K562 (cell line): ENCODE data around the gene HSD3B2. TPM values are rescaled to one million over a fixed set of nuclear protein-coding genes. Genes with fewer than 3 reads are reported as not detected.

Experiments
- ATAC-seq: fragments of 200-7000 bp; cut with Tn5 transposase; 3 replicates; pipeline ENCODE4 v1.9.1; 2020; ENCODE audit warnings: moderate library complexity
- BruUV-seq: library from RNA; stranded (reverse); fragments of 400-500 nt; replicated peaks from 2 replicates; lab custom pipeline; 2021; lab: Mats Ljungman, UMichigan
- CTCF ChIA-PET: fragments of 300-600 bp; formaldehyde crosslinking; extraction: SDS; loops from one replicate; lab custom pipeline; 2021; ENCODE audit warnings: low intra/inter-chr PET ratio; lab: Yijun Ruan, JAX
- POLR2A ChIA-PET: fragments of 300-600, 350-650 bp; sonication (Branson Sonifier 250); formaldehyde crosslinking; extraction: SDS; loops from one replicate; lab custom pipeline; 2021; ENCODE audit warnings: antibody characterized with exemption, inconsistent platforms; lab: Yijun Ruan, JAX
- DNase-seq, 4 experiments: peaks; one replicate each; pipeline versions ENCODE4 v3.0.0 to v3.0.0-alpha.2; 2011 to 2018; ENCODE audit warnings: low spot score in 3 of 4, mixed read lengths in 3 of 4; ENCODE audit errors: extremely low read depth in 1 of 4
- FAIRE-seq: peaks from 2 replicates; lab custom pipeline; 2011; peaks lifted over from hg19 to GRCh38; lab: Jason Lieb, UNC
- H2AFZ ChIP-seq: 2 replicates; pipeline ENCODE4 v1.6.0; 2011; ENCODE audit warnings: low read depth, low read length, control low read depth, inconsistent platforms
- H3K27ac ChIP-seq: fragments of 200-600 bp; 3 replicates; pipeline ENCODE4 v1.8.0; 2011; ENCODE audit warnings: low read depth, mild to moderate bottlenecking, control low read depth, inconsistent platforms, low read length, moderate library complexity, mixed read lengths; ENCODE audit errors: extremely low read depth
- H3K27me3 ChIP-seq, 2 experiments: fragments of 300-600 bp in 1 of 2; 2 replicates in 1 of 2; 3 replicates in 1 of 2; pipeline versions ENCODE4 v1.6.0 to v1.8.0; 2011; ENCODE audit warnings: inconsistent platforms in 2 of 2, low read length in 2 of 2, mild to moderate bottlenecking in 1 of 2, mixed read lengths in 1 of 2, moderate library complexity in 1 of 2; ENCODE audit not compliant: control insufficient read depth in 2 of 2, insufficient read depth in 2 of 2
- H3K36me3 ChIP-seq: fragments of 300-600 bp; 3 replicates; pipeline ENCODE4 v1.8.0; 2011; ENCODE audit warnings: mild to moderate bottlenecking, low read length, inconsistent platforms; ENCODE audit not compliant: control insufficient read depth, insufficient read depth
- H3K4me1 ChIP-seq, 2 experiments: fragments of 200-600 bp in 1 of 2; replicated peaks in 1 of 2; 2 replicates in 1 of 2; 3 replicates in 1 of 2; pipeline versions ENCODE4 v1.5.1 to v1.8.0; 2011; ENCODE audit warnings: inconsistent platforms in 2 of 2, low read length in 2 of 2, mild to moderate bottlenecking in 1 of 2, mixed read lengths in 1 of 2, moderate library complexity in 1 of 2; ENCODE audit not compliant: control insufficient read depth in 2 of 2, insufficient read depth in 2 of 2
- H3K4me2 ChIP-seq: 2 replicates; pipeline ENCODE4 v1.6.1; 2011; ENCODE audit warnings: low read length, control low read depth, inconsistent platforms, mixed read lengths; ENCODE audit not compliant: insufficient read depth
- H3K4me3 ChIP-seq: fragments of 200-600 bp; sonication (generic), shearing (Covaris generic); 2 replicates; pipeline ENCODE4 v1.5.1; 2016; ENCODE audit warnings: control low read depth, inconsistent platforms
- H3K79me2 ChIP-seq: fragments of 200-600 bp; 3 replicates; pipeline ENCODE4 v1.8.0; 2011; ENCODE audit warnings: low read length, inconsistent platforms; ENCODE audit not compliant: control insufficient read depth, insufficient read depth
- H3K9ac ChIP-seq, 2 experiments: 2 replicates each; pipeline versions ENCODE4 v1.6.0 to v1.6.1; 2011; ENCODE audit warnings: low read depth in 2 of 2, low read length in 2 of 2, control low read depth in 1 of 2, inconsistent platforms in 1 of 2, mild to moderate bottlenecking in 1 of 2, mixed read lengths in 1 of 2; ENCODE audit not compliant: insufficient read depth in 1 of 2
- H3K9me1 ChIP-seq: one replicate; pipeline ENCODE4 v1.6.0; 2011; ENCODE audit warnings: inconsistent platforms, mild to moderate bottlenecking, low read length, moderate library complexity; ENCODE audit not compliant: control insufficient read depth, insufficient read depth
- H3K9me3 ChIP-seq: replicated peaks from 2 replicates; pipeline ENCODE4 v1.5.1; 2011; ENCODE audit warnings: low read depth, low read length, inconsistent platforms; ENCODE audit not compliant: control insufficient read depth, insufficient read depth
- H4K20me1 ChIP-seq: replicated peaks from 2 replicates; pipeline ENCODE4 v1.6.1; 2011; ENCODE audit warnings: low read length, inconsistent platforms, mixed read lengths; ENCODE audit not compliant: control insufficient read depth, insufficient read depth
- COPS2 ChIP-seq: fragments of 450-650 bp; conservative IDR thresholded peaks from 2 replicates; pipeline ENCODE4 v1.6.1; 2016; ENCODE audit warnings: mild to moderate bottlenecking, moderate library complexity
- EGR1 ChIP-seq: fragments of 450-650 bp; conservative IDR thresholded peaks from 2 replicates; pipeline ENCODE4 v1.6.1; 2017; ENCODE audit warnings: mild to moderate bottlenecking
- EP300 ChIP-seq: IDR thresholded peaks from 2 replicates; pipeline ENCODE4 v1.6.1; 2012; ENCODE audit warnings: low read length, improper control_type of control experiment
- HNRNPL ChIP-seq: fragments of 200-400 bp; formaldehyde crosslinking; IDR thresholded peaks from 2 replicates; pipeline ENCODE4 v1.6.1; 2017; ENCODE audit warnings: low read depth, mild to moderate bottlenecking, low read length
- MEIS2 ChIP-seq: fragments of 450-650 bp; IDR thresholded peaks from 2 replicates; pipeline ENCODE4 v1.6.1; 2014; ENCODE audit warnings: mild to moderate bottlenecking; ENCODE audit not compliant: partially characterized antibody
- NR2F6 ChIP-seq: fragments of 450-650 bp; formaldehyde crosslinking; IDR thresholded peaks from 2 replicates; pipeline ENCODE4 v1.4.0; 2020; ENCODE audit warnings: mild to moderate bottlenecking
- PTTG1 ChIP-seq: fragments of 450-650 bp; IDR thresholded peaks from 2 replicates; pipeline ENCODE4 v1.6.1; 2016; ENCODE audit warnings: low read depth, mild to moderate bottlenecking, missing genetic modification characterization, missing compliant biosample characterization
- RBM39 ChIP-seq: fragments of 200-400 bp; formaldehyde crosslinking; optimal IDR thresholded peaks from 2 replicates; pipeline ENCODE3; 2018; ENCODE audit warnings: low read depth, low read length
- SIN3B ChIP-seq: fragments of 450-650 bp; IDR thresholded peaks from 2 replicates; pipeline ENCODE4 v1.6.1; 2017; ENCODE audit warnings: low read depth, mild to moderate bottlenecking, moderate library complexity
- YY1 ChIP-seq, 3 experiments: IDR thresholded peaks; 2 replicates each; pipeline ENCODE4 v1.6.1; 2011; ENCODE audit warnings: low read length in 2 of 3, mild to moderate bottlenecking in 2 of 3, moderate library complexity in 2 of 3, borderline replicate concordance in 1 of 3, control low read depth in 1 of 3, low read depth in 1 of 3; ENCODE audit not compliant: insufficient read depth in 3 of 3, insufficient replicate concordance in 2 of 3, control insufficient read depth in 1 of 3, insufficient read length in 1 of 3; ENCODE audit errors: extremely low read depth in 1 of 3
- ZNF175 ChIP-seq: fragments of 200-800 bp; sonication (Bioruptor generic); IDR thresholded peaks from 2 replicates; pipeline ENCODE4 v1.6.1; 2016; ENCODE audit warnings: low read depth, mild to moderate bottlenecking, missing genetic modification characterization, missing compliant biosample characterization
- ZNF561 ChIP-seq: fragments of 450-650 bp; formaldehyde crosslinking; conservative IDR thresholded peaks from 2 replicates; pipeline ENCODE4 v1.4.0; 2020; ENCODE audit warnings: mild to moderate bottlenecking, moderate library complexity
- WGBS: fragments of 100-300 bp; shearing (Covaris generic); methylation state at CpG from one replicate; pipeline ENCODE4 v1.1.6; 2016; ENCODE audit warnings: low coverage, mixed read lengths; ENCODE audit not compliant: insufficient coverage; ENCODE audit errors: missing lambda C conversion rate; 5-methylcytosine and 5-hydroxymethylcytosine counted together
- in situ Hi-C: fragments of 300-500 bp; cut with MboI; formaldehyde crosslinking; loops from 4 replicates; pipeline ENCODE4 v1.15.0; 2018; ENCODE audit warnings: inconsistent platforms, mixed read lengths
- intact Hi-C: fragments of 100-400 bp; cut with micrococcal nuclease; formaldehyde crosslinking; loops from 2 replicates; pipeline ENCODE4 v1.14.2; 2022
- polyA plus RNA-seq, 8 experiments: library from polyadenylated mRNA; depleted of rRNA in 4 of 8; stranded (reverse) in 5 of 8; unstranded in 3 of 8; fragments of >200 nt; fragmentation: Nextera tagmentation in 2 of 8; fragmentation: Illumina TruSeq in 1 of 8; extraction: Ambion mirVana in 2 of 8; extraction: Trizol in 1 of 8; gene quantifications; 2 replicates each; pipeline versions ENCODE4 v1.2.1 to v1.2.3, GENCODE V29; 2011 to 2014; ENCODE audit warnings: inconsistent platforms in 1 of 8, missing spikeins in 1 of 8
- total RNA-seq, 7 experiments: library from RNA; depleted of rRNA in 6 of 7; stranded (reverse); fragments of >200 nt in 6 of 7; fragmentation: Illumina TruSeq in 2 of 7; extraction: Trizol in 2 of 7; gene quantifications; 2 replicates each; pipeline versions ENCODE4 v1.2.1 to v1.2.3, GENCODE V29; 2011 to 2021; ENCODE audit warnings: low replicate concordance in 1 of 7
- TF ChIP-seq, protein P1 (sequence below): fragments of 200-800 bp; sonication (Bioruptor generic); IDR thresholded peaks from 2 replicates; pipeline ENCODE4 v1.6.1; 2016; ENCODE audit warnings: missing genetic modification characterization, missing compliant biosample characterization

Gene HSD3B2
- total and polyA plus RNA-seq, 9 of the 15 experiments (the other 6 are each of a cell fraction or from before 2014, with no cell fraction given): 1.1 TPM; not detected in 8

GRCh38 chr1:119390526-119390925, 24.4 kb upstream of the HSD3B2 start (continued):
- TF ChIP-seq COPS2 (no peak), HNRNPL (no peak), RBM39 (no peak)

- ChIA-PET CTCF (no interaction called here), POLR2A (no interaction called here)
- DNase-seq: no peak
- Histone ChIP-seq H3K27me3 (peaks cover 3 to 6% of the 10 kb centered on the region in 2 experiments; a peak in 2 of 5 replicates), H3K4me1 (no peaks in the 10 kb centered on the region), H3K9me3 (no peaks in the 10 kb centered on the region), H3K27ac (no peak overlapping the region), H3K79me2 (no peaks in the 10 kb centered on the region), H3K36me3 (no peaks in the 10 kb centered on the region), H3K9ac (no peak overlapping the region), H3K4me2 (no peak overlapping the region), H3K4me3 (no peak overlapping the region), H2AFZ (no peak overlapping the region), H3K9me1 (no peaks in the 10 kb centered on the region), H4K20me1 (no peaks in the 10 kb centered on the region)
- in situ Hi-C loops: no loop called here
- no peak for ATAC-seq
- BruUV-seq: no TSS peak
- FAIRE-seq: no peak
- 7% methylated on average over 3 of the region's 3 CpGs for WGBS
- intact Hi-C loops: no loop called here
- no peak for TF ChIP-seq PTTG1 (tag)
- TF ChIP-seq EP300: no peak
- TF ChIP-seq ZNF175 (CRISPR knock-in tag): no peak
- TF ChIP-seq YY1 (IDR thresholded peaks at IDR 0.05; ENCODE audit: borderline replicate concordance in 1 of 3, control insufficient read depth in 1 of 3, extremely low read depth in 1 of 3, insufficient read depth in 3 of 3, insufficient read length in 1 of 3, insufficient replicate concordance in 2 of 3, low read depth in 1 of 3, low read length in 2 of 3): no peak
- TF ChIP-seq, protein P1, sequence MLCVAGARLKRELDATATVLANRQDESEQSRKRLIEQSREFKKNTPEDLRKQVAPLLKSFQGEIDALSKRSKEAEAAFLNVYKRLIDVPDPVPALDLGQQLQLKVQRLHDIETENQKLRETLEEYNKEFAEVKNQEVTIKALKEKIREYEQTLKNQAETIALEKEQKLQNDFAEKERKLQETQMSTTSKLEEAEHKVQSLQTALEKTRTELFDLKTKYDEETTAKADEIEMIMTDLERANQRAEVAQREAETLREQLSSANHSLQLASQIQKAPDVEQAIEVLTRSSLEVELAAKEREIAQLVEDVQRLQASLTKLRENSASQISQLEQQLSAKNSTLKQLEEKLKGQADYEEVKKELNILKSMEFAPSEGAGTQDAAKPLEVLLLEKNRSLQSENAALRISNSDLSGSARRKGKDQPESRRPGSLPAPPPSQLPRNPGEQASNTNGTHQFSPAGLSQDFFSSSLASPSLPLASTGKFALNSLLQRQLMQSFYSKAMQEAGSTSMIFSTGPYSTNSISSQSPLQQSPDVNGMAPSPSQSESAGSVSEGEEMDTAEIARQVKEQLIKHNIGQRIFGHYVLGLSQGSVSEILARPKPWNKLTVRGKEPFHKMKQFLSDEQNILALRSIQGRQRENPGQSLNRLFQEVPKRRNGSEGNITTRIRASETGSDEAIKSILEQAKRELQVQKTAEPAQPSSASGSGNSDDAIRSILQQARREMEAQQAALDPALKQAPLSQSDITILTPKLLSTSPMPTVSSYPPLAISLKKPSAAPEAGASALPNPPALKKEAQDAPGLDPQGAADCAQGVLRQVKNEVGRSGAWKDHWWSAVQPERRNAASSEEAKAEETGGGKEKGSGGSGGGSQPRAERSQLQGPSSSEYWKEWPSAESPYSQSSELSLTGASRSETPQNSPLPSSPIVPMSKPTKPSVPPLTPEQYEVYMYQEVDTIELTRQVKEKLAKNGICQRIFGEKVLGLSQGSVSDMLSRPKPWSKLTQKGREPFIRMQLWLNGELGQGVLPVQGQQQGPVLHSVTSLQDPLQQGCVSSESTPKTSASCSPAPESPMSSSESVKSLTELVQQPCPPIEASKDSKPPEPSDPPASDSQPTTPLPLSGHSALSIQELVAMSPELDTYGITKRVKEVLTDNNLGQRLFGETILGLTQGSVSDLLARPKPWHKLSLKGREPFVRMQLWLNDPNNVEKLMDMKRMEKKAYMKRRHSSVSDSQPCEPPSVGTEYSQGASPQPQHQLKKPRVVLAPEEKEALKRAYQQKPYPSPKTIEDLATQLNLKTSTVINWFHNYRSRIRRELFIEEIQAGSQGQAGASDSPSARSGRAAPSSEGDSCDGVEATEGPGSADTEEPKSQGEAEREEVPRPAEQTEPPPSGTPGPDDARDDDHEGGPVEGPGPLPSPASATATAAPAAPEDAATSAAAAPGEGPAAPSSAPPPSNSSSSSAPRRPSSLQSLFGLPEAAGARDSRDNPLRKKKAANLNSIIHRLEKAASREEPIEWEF (CRISPR knock-in tag): no peak
- no peak for TF ChIP-seq MEIS2
- TF ChIP-seq SIN3B: no peak
- no peak for TF ChIP-seq ZNF561 (CRISPR knock-in tag)
- TF ChIP-seq EGR1: no peak
- no peak for TF ChIP-seq NR2F6 (CRISPR knock-in tag)
Measured at GRCh38 chr1:119391749-119392148, 23.2 kb upstream of the HSD3B2 start.
